ENCODE measurements around the gene MYEOV.

MYEOV gene

DNA sequence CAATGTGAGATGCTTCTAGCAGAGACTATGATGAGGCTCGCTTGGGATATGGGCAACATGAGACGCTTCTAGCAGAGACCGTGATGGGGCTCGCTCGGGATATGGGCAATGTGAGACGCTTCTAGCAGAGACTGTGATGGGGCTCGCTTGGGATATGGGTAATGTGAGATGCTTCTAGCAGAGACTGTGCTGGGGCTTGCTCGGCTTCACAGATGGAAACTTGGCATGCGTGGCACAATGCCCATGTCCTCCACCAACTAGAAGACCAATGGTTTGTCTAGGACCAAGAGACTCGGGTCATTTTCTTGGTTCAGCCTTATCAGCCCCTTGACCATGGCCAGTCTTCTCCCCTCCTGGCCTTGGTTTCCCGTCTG, 7.1 kb downstream of the MYEOV start:
- DNase-seq (ENCODE audit: low read depth in 2 of 2, low spot score in 1 of 2), result no peak

DNA sequence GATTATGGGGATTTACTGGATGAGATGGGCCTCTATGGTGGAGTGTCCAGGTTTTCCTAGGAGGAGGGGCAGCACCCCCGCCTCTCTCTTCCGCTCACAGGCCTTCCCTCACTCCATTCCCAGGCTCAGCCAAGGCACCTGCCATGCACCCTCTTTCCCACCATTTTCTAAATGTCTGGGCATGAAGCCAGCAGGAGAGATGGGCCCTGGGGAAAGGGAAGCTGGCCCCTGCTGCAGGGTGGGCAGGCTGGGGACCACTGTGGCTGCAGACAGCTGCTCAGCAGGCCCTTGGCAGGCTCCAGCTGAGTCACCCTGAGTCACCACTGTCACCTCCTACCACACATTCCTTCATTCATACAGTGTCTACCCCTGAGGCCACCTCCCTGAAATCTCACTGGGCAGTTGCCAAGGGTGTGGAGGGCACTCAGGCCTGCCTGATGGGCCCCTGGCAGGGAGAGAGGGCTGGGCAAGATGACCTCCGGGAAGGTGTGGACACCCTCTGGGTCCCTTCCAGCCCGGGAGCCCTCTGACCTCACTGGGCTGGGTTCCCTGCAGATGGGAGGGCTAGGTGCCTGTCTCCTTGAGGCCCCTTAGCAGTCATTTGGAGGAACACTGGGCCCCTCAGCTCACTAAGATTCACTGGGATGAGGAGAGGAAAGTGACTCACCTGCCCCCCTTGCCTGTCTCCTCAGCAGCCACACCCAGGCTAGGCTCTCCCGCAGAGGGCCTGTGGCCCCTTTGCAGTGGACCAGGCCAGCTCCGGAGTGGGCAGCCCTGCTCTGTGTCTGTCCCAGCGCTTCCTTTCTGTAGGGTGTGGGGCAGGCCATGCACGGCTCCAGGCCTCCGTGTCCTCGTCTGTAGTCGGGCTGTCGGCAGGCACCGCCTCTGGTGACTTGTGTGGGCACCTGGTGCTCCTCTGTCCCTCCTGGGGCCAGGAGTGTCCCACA, 7.8 kb downstream of the MYEOV start:
- DNase-seq (ENCODE audit: low read depth in 2 of 2, low spot score in 1 of 2), result no peak

DNA sequence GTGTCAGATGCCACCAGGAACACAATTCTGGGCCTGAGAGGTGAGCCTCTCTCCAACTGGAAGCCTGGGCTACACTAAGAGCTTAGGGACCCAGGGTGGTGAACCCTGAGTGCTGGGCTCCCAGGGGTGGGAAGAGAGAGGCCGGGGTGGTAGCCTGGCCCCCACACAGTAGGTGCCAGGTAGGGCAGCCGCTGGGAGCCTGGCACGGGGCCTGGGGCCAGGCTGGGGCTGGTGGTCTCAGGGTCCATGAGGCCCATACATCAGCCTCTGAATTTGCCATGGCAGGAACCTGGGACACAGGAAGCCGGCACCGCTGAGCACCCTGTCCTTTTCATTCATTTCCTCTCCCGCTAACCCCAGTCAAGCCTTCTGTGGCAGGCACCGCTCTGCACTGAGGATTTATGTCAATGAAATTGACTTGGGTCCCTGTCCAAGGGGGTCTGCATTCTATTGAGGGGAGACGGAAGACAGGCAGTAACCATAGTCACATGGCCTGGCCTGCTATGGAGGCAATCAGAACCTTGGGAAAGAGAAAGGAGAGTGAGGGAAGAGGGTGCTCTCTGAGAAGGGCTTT, 8.6 kb downstream of the MYEOV start:
- DNase-seq (ENCODE audit: low read depth in 2 of 2, low spot score in 1 of 2), result no peak

DNA sequence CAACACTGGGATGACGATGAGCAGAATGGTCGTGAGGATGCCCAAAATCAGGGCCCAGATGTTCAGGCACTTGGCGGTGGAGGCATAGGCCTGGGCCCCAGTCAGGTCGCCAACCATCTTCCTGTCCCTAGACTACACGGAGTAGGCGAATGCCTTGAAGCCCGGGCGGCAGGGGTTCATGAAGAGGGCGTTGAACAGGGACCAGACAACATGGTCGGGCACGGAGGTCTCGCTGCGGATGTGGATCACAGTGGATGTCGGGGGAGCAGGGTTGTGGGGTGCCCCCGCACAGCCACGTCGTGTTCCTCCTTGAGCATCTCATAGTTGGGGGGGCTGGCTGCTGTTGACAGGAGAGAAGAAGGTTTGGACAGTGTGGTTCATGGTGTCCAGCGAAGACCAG, 9.5 kb downstream of the MYEOV start:
- no peak for DNase-seq (ENCODE audit: low read depth in 2 of 2, low spot score in 1 of 2)

DNA sequence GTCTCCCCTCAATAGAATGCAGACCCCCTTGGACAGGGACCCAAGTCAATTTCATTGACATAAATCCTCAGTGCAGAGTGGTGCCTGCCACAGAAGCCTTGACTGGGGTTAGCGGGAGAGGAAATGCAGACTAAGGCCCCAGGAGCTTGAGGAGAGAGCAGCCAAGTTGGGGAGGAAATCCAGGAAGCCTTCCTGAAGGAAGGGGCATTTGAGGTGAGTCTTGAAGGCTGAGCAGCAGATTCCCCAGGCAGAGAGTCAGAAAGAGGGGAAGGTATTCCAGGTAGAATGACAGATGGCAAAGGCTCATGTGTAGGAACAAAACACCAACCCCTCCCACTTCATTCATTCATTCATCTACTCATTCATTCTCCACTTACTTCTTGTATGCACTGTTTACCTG, 10.3 kb downstream of the MYEOV start:
- no peak for DNase-seq (ENCODE audit: low read depth in 2 of 2, low spot score in 1 of 2)

DNA sequence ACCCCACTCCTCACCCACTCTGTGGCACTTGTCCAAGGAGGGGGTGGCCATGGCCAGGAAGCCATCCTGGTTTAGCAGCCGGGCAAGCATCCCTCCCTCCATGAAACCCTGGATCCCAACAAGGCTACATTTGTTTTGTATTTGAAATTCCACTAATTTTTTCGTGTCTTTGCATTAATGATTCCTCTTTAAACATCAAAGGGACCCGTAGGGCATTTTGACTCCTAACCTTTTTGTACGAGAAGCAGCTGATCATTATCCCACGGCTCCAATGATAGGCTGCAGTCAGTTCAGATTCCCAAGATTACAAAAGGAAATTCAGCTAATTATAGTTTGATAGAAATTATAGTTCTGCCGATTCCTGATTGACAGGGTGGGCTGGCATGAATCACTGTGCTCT, 10.7 kb downstream of the MYEOV start:
- DNase-seq (ENCODE audit: low read depth in 2 of 2, low spot score in 1 of 2), result no peak

DNA sequence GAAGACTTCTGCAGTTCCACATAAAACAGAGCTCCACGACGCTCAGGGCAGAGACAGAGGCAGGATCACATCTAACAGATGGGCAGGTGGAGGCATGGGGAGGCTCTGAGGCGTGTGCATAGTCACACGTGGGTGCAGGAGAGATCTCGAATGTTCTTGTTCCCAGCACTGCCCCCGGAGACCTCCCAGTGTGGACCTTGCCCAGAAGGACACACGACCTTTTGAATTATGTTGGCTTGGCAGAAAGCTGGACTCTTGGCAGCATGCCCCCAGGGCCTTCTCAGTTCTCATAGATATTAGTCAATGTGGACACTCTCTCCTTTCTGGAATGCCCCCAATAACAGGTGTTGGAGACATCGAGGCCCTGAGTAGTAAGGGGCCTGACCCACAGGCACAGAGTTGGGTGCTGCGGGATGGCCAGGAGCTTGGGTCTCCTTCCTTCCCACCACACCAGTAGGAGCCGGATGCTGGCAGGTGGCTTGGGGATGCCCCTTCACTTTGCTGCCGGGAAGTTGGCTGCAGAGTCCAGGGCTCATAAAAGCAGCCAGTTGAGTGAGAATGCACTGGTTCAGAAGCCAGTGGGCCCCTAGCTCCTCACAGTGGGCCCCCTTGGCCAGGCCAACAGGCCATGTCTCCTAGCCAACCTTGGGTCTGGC, 12.1 kb downstream of the MYEOV start:
- no peak for DNase-seq (ENCODE audit: low read depth in 2 of 2, low spot score in 1 of 2)

DNA sequence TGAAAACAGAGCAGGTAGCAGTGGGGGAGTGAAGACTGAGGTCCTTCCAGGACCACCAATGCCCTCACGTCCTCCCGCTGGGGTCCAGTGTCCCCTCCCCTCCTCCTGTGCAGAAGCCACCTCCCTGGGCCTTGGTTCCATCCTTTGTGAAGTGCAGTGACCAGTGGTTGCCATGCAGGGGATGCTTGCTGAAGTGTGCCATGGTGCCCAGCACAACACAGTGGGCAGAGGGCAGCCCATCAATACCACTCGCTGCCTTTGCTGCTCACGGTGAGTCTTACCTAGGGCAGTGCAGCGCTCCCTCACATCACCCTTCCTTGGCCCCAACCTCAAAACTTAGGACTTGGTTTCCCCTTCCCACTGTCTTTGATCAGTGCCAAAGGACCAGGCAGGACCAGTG, 12.9 kb downstream of the MYEOV start:
- DNase-seq (ENCODE audit: low read depth in 2 of 2, low spot score in 1 of 2), result no peak

DNA sequence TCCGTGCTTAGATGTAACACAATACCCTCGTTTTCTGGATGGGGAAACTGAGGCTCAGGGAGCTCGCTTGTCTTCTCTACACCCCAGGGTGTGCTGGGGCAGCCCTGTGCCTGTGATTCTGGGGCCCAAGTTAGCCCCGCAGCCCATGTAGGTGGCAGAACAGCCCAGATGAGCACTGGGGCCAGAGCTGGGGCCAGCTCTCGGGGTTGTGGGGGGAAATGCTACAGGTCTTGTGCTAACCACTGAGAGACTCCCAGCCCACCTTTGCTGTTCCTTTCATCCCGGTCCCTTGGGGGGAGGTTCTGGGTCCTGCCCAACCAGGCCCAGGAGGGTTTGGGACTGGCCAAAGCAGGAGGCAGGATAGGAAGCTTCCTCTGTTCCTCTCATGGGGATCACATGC, 13.5 kb downstream of the MYEOV start:
- DNase-seq (ENCODE audit: low read depth in 2 of 2, low spot score in 1 of 2), result no peak

DNA sequence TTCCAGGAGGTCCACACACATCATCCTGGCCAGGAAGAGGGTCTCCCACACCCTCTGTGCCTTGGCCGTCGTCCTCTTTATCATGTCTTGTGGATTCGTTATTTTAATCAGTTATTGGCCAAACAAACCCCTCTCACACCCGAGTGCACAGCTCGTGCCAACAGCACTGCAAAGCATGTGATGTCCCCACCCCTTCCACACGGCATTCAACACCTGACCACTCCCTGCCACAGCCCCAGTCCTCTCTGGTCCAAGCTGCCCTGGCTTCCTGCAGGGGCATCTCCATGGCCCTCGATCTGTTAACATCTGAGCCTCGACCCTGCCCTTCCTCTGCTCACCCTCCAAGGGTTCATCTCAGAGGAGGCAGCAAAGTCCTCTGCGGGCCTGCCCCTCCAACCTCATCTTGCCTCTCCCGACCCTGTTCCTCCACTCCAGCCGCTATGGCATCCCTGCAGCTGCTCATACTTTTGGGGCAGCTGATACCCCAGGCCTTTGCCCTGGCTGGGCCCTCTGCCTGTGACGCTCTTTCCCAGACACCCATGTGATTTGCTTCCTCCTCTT, 14.0 kb downstream of the MYEOV start:
- no peak for DNase-seq (ENCODE audit: low read depth in 2 of 2, low spot score in 1 of 2)

DNA sequence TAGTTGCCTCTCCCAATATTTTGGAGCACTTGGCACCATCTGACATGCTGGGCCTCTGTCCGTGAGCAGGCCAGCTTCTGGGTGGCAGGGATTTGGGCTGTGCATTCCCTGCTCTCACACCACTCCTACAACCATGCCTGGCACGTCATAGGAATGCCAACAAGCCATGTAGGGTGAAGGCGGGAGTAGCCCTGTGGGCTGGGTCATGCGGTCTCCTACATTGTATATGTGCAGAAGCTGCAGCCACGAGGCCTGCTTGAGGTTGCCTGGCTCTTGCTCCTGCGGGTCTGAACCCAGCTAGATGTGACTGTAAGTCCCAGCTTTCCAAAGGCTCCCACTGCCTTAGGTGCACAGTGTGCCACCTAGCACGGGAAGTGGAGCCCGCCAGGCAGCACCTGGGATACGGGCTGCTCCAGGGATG, 14.5 kb downstream of the MYEOV start:
- no peak for DNase-seq (ENCODE audit: low read depth in 2 of 2, low spot score in 1 of 2)

DNA sequence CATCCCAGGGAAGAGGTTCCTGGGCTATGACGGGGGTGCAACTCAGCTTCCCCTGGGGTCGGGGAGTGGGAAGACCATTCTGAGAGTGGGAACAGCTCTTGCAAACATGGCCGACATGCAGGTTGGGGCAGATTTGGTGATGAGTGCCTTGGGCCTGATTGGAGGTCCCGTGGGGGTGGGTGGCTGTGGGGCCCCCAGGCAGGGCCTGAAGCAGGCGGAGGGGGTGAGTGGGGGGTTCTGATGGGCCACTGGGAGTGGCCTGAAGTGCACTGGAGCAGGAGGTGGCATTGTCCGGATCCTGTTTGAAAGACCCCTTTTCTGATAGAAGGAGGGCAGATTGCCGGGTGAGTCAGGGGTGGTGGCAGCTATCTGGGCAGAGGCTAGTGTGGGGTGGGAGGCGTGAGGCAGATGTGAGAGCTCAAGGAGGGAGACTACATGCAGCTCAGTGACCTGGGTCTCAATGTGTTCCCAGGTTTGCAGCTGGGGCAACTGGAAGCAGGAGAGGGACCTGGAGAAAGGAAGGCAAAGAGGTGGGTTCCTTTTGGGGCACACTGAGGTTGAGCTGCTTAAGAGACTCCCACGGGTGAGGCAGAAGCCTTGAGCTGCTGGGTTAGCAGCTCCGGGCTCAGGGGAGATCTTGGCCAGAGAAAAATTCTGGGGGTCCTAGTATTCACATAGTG, 15.1 kb downstream of the MYEOV start:
- DNase-seq (ENCODE audit: low read depth in 2 of 2, low spot score in 1 of 2), result no peak

DNA sequence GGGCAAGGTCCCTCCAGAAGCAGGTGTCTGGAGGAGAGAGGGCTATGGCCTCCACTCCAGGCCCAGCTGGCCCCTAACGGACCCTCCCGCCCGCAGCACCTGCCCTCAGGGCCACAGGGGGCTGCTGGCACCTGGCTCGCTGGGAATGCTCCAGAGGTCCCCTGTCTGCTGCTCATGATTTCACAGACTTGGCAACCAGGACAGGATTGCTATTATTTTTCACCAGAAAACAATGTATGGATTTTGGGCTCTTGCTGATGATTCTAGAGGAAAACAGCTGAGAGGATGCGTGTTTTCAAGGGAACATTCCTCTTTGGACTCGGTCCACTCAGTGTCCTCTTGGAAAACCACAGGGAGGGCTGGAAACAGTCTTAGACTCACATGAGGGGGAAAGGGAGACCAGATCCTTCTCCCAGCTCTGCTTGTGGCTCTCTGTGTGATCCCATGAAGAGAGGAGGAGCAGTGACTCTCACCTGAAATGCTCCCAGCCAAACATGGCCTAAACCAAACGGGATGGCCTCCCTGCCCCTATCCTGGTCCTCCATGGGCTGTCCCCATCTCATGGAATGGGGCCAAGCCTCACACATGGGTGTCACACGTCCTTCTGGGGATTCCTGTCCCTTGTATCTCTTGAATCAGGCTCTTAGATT, 15.8 kb downstream of the MYEOV start:
- DNase-seq (ENCODE audit: low read depth in 2 of 2, low spot score in 1 of 2), result no peak

DNA sequence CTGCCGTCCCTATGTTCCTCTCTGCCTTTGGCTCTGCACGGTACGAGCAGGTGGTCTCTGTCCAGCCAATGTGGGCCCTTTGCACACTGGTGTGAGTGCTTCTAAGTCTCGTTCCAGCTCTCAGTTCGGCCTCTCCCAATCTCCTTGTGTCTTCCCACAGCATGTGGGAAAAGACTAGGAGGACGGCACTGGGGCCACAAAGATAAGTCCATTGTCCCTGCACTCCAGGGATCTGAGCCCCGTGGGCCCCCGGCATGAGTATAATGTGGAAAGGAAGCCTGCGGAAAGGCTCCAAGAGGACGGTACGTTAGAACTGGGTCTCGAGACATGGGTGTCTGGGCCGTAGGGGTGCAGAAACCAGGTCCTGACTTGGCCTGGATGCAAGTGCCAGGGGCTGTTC, 16.4 kb downstream of the MYEOV start:
- DNase-seq (ENCODE audit: low read depth in 2 of 2, low spot score in 1 of 2), result no peak

DNA sequence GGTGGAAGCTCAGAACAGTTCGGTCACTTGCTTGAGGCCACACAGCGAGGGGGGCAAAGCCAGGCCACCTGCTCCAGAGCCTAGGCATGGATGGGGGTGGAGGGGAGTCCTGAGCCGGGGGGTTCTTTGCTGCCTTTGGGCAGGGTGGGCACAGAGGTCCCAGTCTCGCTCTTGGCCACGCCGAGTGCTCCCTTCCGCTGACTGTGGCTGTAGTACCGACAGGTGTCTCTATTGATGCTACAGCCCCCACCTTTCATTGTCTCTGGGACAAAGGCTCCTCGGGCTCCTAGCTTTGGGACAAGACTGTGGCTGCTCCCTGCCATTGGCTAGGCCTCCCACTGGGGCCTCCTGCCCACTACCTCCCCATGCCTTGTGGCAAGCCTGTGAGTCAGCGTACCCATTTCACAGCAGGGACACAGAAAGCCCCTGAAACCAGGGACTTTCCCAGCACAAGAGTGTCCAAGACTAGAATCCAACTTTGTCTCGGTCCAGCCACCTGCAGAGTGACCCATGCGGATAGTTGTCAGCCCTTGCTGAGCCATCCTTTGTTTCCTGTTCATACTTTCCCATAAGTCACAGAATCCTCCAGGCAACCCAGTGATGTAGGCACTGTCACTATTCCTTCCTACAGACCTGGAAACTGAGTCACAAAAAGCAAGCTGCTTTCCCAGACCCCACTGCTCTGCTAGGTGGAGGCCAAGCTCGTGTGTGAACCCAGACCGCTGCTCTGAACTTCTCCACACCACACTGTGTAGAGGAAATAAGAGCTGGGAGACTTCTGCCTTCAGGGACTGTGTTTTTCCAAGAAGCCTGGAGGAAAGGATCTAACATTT, 17.2 kb downstream of the MYEOV start:
- no peak for DNase-seq (ENCODE audit: low read depth in 2 of 2, low spot score in 1 of 2)

DNA sequence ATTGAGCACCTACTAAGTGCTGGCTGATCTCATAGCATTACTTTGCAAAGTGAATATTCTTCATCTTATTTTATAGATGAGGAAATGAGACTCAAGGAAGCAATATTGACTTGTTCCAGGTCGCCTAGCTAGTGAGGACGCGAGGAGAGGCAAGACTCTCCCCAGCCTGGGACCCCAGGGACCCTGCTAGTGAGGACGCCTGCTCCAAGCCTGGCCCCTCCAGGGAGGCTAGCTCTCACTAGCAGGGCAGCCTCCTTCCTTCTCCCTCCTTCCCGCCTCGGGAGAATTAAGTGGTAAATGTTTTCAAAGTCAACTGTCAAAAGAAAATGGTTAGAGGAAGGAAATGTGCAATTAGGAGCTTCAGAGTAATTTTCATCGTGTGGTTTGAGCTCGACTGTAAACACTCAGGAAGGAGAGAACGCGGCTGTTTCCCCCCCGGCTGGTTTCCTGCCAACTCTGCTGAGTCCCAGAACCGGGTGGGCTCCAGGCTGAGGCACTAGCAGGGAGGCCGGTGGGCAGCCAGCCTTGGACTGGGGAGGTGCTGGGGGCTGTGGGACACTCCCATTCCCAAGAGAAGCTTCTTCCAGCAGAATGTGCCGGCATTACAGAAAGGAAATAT, 17.9 kb downstream of the MYEOV start:
- no peak for DNase-seq (ENCODE audit: low read depth in 2 of 2, low spot score in 1 of 2)

DNA sequence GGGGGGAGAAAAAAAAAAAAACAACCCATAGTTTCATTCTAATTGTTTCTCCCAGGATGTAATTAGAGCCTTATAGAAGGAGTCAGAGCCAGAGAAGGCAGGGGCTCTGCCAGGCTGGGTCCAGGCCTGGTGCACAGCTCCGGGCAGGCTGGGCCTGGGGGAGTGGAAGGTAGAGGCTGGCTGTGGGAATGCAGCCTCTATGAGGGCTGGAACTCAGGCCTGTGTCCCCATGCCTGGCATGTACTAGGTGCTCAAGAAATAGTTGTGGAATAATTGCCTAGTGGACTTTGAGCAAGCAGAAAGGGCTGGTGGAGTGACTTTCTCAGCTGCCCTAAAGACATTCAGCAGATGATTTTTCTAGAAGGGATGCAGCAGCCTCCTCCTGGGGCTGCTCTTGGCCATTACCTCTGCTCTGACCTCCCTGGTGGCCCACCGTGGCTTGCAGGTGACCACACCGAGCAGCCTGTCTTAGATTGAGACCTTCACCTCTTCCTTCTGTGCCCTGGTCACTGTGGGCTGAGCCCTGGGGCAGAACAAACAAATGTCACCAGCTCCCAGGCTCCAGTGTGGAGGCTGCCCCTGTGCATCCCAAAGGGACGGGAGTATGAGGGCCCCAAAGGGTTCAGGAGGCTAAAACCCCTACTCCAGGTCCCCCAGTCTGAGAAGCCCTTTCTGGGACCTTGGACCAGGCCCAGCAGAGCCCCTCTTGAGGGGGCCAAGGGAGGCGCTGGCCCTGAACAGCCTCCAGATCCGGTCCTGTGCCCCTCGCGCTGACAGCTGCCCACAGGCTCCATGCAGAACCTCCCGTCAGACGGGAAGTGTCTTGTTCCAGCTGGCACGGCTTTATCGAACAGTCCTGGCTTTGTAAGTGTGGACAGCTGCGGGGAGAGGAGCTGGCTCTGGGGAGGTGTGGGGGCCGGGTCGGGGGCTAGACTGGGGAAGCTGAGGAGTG, 18.8 kb downstream of the MYEOV start:
- no peak for DNase-seq (ENCODE audit: low read depth in 2 of 2, low spot score in 1 of 2)

DNA sequence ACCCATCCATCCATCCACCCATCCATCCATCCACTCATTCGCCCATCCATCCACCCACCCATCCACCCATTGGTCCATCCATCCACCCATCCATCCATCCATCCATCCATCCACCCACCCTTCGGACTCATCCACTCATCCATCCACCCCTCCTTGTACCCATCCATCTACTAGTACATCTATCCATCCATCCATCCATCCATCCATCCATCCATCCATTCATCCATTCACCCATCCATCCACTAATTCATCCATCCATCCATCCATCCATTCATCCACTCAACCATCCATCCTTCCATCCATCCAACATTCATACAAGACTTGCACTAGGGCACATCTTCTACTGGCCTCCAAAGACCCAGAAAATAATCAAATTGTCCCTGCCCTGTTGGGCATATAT, 20.0 kb downstream of the MYEOV start:
- DNase-seq (ENCODE audit: low read depth in 2 of 2, low spot score in 1 of 2), result no peak
